ENCODE data around the gene GALNT14. TPM values are rescaled to one million over a fixed set of nuclear protein-coding genes. Genes with fewer than 3 reads are reported as not detected.
"Not testable (repeated sequence)": the region's sequence is repeated elsewhere in the genome, so short reads cannot be mapped to it uniquely, and the experiment has no call there.

Gene GALNT14, protein sequence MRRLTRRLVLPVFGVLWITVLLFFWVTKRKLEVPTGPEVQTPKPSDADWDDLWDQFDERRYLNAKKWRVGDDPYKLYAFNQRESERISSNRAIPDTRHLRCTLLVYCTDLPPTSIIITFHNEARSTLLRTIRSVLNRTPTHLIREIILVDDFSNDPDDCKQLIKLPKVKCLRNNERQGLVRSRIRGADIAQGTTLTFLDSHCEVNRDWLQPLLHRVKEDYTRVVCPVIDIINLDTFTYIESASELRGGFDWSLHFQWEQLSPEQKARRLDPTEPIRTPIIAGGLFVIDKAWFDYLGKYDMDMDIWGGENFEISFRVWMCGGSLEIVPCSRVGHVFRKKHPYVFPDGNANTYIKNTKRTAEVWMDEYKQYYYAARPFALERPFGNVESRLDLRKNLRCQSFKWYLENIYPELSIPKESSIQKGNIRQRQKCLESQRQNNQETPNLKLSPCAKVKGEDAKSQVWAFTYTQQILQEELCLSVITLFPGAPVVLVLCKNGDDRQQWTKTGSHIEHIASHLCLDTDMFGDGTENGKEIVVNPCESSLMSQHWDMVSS
- total RNA-seq (1.3 TPM), polyA plus RNA-seq (2.1 TPM)
- long read RNA-seq, donor 1 = 0 reads
- long read RNA-seq, donor 2 = 0 reads
- long read RNA-seq, donor 3, partial matches to known transcripts = 0 of 1 reads
- long read RNA-seq, donor 3, other reads (novel, unspliced or antisense) = 0 of 1 reads
- long read RNA-seq, donor 4 = 0 reads
- long read RNA-seq, donor 5, partial matches to known transcripts = 0 of 1 reads
- long read RNA-seq, donor 5, other reads (novel, unspliced or antisense) = 0 of 1 reads
- long read RNA-seq, donor 6, partial matches to known transcripts = 0 of 1 reads
- long read RNA-seq, donor 6, other reads (novel, unspliced or antisense) = 0 of 1 reads
- long read RNA-seq, donor 7 = 0 reads
- long read RNA-seq, donor 8 = 0 reads
- long read RNA-seq, donor 9 = 0 reads
- long read RNA-seq, donor 10 = 0 reads

DNA sequence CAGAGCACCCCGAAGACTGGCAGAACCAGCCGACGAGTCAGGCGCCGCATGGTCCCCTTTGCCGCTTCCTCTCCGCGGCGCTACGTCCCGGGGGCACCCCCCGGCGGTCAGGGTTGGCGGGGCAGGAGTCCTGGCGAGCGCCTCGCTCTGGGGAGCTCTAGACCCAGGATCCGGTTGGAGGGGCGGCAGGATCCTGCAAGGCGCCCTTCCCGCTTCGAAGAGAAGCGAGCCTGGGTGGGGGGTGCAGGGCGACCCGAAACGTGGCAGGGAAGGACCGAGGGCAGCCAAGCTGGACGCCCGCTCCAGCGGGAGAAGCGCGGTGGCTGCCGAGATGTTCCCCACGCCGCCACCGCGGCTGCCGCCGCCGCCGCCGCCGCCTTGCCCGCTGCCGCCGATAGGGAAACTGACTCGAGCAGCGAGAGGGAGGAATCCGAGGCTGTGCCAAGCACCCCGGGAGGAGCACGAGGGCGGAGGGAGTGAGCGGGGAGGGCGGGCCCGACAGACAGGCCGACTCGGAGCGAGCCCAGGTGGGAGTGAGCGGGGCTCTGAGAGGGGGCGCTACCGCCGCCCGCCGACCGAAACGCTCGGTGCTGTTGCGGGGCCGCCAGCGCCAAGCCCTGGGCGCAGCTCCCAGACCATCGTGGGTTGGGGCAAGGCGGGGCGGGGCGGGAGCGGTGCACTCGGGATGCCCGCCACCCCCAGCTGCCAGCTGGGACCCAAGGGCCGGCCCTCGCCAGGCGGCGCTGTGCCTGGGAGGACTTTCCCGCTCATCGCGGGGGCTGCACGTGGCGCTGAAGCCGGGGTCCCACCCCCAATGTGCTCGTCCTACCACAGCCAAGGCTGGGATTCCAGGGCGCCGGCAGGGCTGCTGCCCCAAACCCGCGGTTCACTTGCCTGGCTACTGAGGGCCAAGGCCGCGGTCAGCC, at the start of gene GALNT14:
Gene GALNT14, minus strand, starts transcription at position 404 of the 926 bp plus-strand sequence. Its CDS starts 354 bp downstream, at position 50.
- Histone ChIP-seq H3K36me3 (ENCODE audit: control insufficient read depth in 2 of 2, insufficient read depth in 2 of 2, low read length in 1 of 2) (no peaks in the 10 kb centered on the region), H3K27me3 (ENCODE audit: control insufficient read depth in 2 of 2, insufficient read depth in 1 of 2, low read length in 1 of 2) (peaks cover 39 to 48% of the 10 kb centered on the region in 2 donors), H3K4me3 (ENCODE audit: low read length in 2 of 2) (peak within 1 kb of the TSS; percentile 35 to 53), H3K9me3 (ENCODE audit: control insufficient read depth in 2 of 2, insufficient read depth in 1 of 2, low read length in 1 of 2) (no peaks in the 10 kb centered on the region), H3K4me1 (ENCODE audit: control insufficient read depth in 2 of 2, insufficient read depth in 2 of 2, low read length in 2 of 2) (peaks cover 6 to 18% of the 10 kb centered on the region in 2 donors), H3K27ac (ENCODE audit: low read depth in 1 of 2, low read length in 1 of 2) (no peak within 1 kb of the TSS)
- peak in 8 of 9 donors; percentile 11 to 67 (median 30) for DNase-seq (ENCODE audit: low read depth in 6 of 9, low spot score in 9 of 9)
- 1% methylated on average over 95 of the region's 95 CpGs for WGBS

DNA sequence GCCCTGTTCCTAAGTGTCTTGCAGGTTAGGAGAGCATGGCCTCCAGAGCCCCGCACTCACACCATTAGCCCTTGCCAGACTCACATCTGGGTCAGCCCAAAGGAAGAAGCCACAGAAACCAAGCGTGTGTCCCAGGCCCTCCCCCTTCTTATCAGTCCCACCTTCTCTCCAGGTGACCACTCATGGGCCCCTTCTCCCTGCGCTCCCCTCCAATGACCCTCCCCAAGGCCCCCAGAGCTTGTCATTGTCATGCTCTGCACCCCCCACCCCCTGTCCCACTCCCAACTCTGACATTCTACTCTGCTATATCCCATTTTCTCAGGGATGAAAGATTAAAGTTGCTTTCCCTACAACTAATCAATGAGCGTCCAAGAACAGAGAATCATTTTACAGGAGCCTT, 48.9 kb upstream of the GALNT14 start:
- no peak overlapping the region for H3K27ac ChIP-seq (ENCODE audit: low read depth in 1 of 2, low read length in 1 of 2)
- H3K9me3 ChIP-seq (ENCODE audit: control insufficient read depth in 2 of 2, insufficient read depth in 1 of 2, low read length in 1 of 2) = no peaks in the 10 kb centered on the region
- no peak overlapping the region for H3K4me3 ChIP-seq (ENCODE audit: low read length in 2 of 2)
- H3K4me1 ChIP-seq (ENCODE audit: control insufficient read depth in 2 of 2, insufficient read depth in 2 of 2, low read length in 2 of 2) = no peaks in the 10 kb centered on the region
- H3K36me3 ChIP-seq (ENCODE audit: control insufficient read depth in 2 of 2, insufficient read depth in 2 of 2, low read length in 1 of 2) = no peaks in the 10 kb centered on the region
- no peak for DNase-seq (ENCODE audit: low read depth in 6 of 9, low spot score in 9 of 9)
- 97% methylated on average over 4 of the region's 4 CpGs for WGBS
- H3K27me3 ChIP-seq (ENCODE audit: control insufficient read depth in 2 of 2, insufficient read depth in 1 of 2, low read length in 1 of 2) = no peaks in the 10 kb centered on the region

DNA sequence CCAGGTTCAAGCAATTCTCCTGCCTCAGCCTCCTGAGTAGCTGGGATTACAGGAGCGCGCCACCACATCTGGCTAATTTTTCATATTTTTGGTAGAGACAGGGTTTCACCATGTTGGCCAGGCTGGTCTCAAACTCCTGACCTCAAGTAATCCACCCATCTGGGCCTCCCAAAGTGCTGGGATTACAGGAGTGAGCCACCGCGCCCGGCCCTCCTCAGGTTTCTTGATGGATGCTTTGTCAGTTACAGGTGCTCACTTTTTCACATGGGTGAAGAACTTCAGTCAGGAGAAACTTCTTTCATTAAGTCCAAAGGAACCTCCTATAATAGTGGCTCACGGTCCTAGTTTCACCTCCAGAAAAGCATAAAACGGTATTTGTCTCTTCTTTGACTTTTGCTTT, 45.7 kb upstream of the GALNT14 start:
- H3K4me3 ChIP-seq (ENCODE audit: low read length in 2 of 2); H3K9me3 ChIP-seq (ENCODE audit: control insufficient read depth in 2 of 2, insufficient read depth in 1 of 2, low read length in 1 of 2); DNase-seq (ENCODE audit: low read depth in 6 of 9, low spot score in 9 of 9); H3K27me3 ChIP-seq (ENCODE audit: control insufficient read depth in 2 of 2, insufficient read depth in 1 of 2, low read length in 1 of 2); H3K27ac ChIP-seq (ENCODE audit: low read depth in 1 of 2, low read length in 1 of 2); H3K36me3 ChIP-seq (ENCODE audit: control insufficient read depth in 2 of 2, insufficient read depth in 2 of 2, low read length in 1 of 2); H3K4me1 ChIP-seq (ENCODE audit: control insufficient read depth in 2 of 2, insufficient read depth in 2 of 2, low read length in 2 of 2): not testable (repeated sequence)
- WGBS = 97% methylated on average over 7 of the region's 7 CpGs

DNA sequence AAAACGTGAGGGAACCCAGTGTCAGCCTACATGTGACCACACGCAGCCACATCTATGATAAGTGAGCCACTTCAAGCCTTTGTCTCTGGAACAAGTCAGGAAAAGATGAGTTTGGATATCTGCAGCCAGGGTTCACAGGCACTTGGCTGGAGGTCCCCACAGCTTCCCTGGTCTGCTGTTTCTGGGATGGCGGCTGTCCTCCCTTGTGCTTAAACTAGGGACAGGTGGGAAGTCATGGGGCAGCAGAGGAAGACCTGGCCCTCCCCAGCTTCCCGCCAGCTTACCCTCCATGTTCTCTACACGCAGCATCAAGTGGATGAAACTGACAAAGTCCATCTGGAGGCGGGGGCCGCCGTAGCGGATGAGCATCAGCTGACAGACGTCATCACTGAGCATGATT, 38.5 kb upstream of the GALNT14 start:
- Histone ChIP-seq H3K4me1 (ENCODE audit: control insufficient read depth in 2 of 2, insufficient read depth in 2 of 2, low read length in 2 of 2) (no peaks in the 10 kb centered on the region), H3K4me3 (ENCODE audit: low read length in 2 of 2) (no peak overlapping the region), H3K36me3 (ENCODE audit: control insufficient read depth in 2 of 2, insufficient read depth in 2 of 2, low read length in 1 of 2) (no peaks in the 10 kb centered on the region), H3K27ac (ENCODE audit: low read depth in 1 of 2, low read length in 1 of 2) (no peak overlapping the region), H3K27me3 (ENCODE audit: control insufficient read depth in 2 of 2, insufficient read depth in 1 of 2, low read length in 1 of 2) (no peaks in the 10 kb centered on the region), H3K9me3 (ENCODE audit: control insufficient read depth in 2 of 2, insufficient read depth in 1 of 2, low read length in 1 of 2) (no peaks in the 10 kb centered on the region)
- DNase-seq (ENCODE audit: low read depth in 6 of 9, low spot score in 9 of 9) = no peak
- 93% methylated on average over 10 of the region's 10 CpGs for WGBS

DNA sequence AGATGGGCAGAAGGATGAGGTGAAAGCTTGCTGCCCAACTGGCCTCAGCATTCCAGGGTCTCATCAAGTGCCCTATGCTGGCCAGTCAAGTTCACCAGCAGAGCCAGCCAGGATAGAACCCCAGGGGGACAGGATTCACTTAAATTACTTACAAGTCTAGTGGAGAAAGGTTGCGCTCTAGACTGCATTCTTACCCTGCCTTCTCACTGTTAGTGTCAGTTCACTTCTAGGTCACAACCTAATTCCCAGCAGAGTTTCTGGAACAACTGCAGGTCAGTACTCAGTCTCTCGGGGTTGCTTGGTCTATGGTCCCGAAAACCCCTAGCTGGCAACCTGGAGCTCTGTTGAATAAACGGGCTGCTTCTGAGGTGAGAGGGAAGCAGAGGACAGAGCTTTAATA, 32.9 kb upstream of the GALNT14 start:
- Histone ChIP-seq H3K27me3 (ENCODE audit: control insufficient read depth in 2 of 2, insufficient read depth in 1 of 2, low read length in 1 of 2) (no peaks in the 10 kb centered on the region), H3K4me3 (ENCODE audit: low read length in 2 of 2) (no peak overlapping the region), H3K9me3 (ENCODE audit: control insufficient read depth in 2 of 2, insufficient read depth in 1 of 2, low read length in 1 of 2) (no peaks in the 10 kb centered on the region), H3K27ac (ENCODE audit: low read depth in 1 of 2, low read length in 1 of 2) (no peak overlapping the region), H3K36me3 (ENCODE audit: control insufficient read depth in 2 of 2, insufficient read depth in 2 of 2, low read length in 1 of 2) (no peaks in the 10 kb centered on the region), H3K4me1 (ENCODE audit: control insufficient read depth in 2 of 2, insufficient read depth in 2 of 2, low read length in 2 of 2) (peaks cover 0 to 14% of the 10 kb centered on the region in 2 donors)
- DNase-seq (ENCODE audit: low read depth in 6 of 9, low spot score in 9 of 9) = no peak
- WGBS = 97% methylated on average over 4 of the region's 4 CpGs

DNA sequence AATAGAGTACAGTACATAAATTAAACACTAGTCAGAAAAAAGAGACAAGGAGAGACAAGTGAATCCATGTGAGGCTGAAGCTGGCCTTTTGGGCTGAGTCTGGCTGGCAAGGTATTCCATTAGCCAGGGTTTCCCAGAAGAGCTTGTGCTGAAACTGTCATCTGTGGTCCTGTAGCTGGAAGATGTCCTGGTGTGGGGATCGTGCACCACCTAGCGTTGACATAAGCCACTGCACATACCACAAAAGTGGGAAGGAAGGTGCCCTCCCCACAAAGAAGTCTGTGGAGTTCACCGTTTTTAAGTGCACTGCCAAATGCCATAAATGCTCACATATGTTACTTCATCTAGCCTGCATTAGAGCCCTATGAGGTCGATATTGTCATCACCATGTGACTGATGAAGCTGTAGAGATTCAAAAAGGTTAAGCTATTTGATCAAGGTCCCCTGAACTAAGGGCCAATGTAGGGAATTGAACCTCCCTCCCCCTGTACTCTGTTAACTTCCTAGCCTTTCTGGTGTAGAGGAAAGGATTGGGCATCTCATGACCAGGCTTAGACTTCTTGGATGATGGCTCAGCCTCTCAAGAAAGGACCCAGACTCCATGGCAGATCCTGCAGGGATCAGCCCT, 31.9 kb upstream of the GALNT14 start:
- under 1% methylated on average over 4 of the region's 4 CpGs for WGBS
- Histone ChIP-seq H3K27ac (ENCODE audit: low read depth in 1 of 2, low read length in 1 of 2) (no peak overlapping the region), H3K4me3 (ENCODE audit: low read length in 2 of 2) (no peak overlapping the region), H3K36me3 (ENCODE audit: control insufficient read depth in 2 of 2, insufficient read depth in 2 of 2, low read length in 1 of 2) (no peaks in the 10 kb centered on the region), H3K4me1 (ENCODE audit: control insufficient read depth in 2 of 2, insufficient read depth in 2 of 2, low read length in 2 of 2) (peaks cover 0 to 14% of the 10 kb centered on the region in 2 donors), H3K9me3 (ENCODE audit: control insufficient read depth in 2 of 2, insufficient read depth in 1 of 2, low read length in 1 of 2) (no peaks in the 10 kb centered on the region), H3K27me3 (ENCODE audit: control insufficient read depth in 2 of 2, insufficient read depth in 1 of 2, low read length in 1 of 2) (no peaks in the 10 kb centered on the region)
- DNase-seq (ENCODE audit: low read depth in 6 of 9, low spot score in 9 of 9) = peak; percentile 27 to 78 (median 50)

DNA sequence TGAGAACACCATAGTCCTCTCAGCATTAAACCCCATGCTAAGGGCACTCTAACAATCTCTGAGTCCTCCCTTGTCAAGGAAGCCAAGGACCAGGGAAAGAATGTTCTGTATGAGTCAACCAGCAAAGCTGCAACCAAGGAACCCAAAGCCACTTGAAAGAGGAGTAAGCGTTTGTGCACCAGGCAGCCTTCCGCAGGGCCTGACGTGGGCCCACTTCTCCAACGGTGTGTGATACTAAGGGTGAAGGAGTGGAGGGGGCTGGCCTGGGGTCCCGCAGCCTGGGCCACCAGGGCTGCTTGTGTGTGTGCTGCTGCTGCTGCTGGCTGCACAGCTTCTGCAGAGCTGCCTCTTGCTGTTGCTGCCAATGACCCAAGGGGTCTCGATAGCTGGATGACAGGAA, 30.1 kb upstream of the GALNT14 start:
- H3K4me3 ChIP-seq (ENCODE audit: low read length in 2 of 2) = no peak overlapping the region
- H3K36me3 ChIP-seq (ENCODE audit: control insufficient read depth in 2 of 2, insufficient read depth in 2 of 2, low read length in 1 of 2) = no peaks in the 10 kb centered on the region
- WGBS = 51% methylated on average over 6 of the region's 6 CpGs
- no peaks in the 10 kb centered on the region for H3K27me3 ChIP-seq (ENCODE audit: control insufficient read depth in 2 of 2, insufficient read depth in 1 of 2, low read length in 1 of 2)
- no peaks in the 10 kb centered on the region for H3K9me3 ChIP-seq (ENCODE audit: control insufficient read depth in 2 of 2, insufficient read depth in 1 of 2, low read length in 1 of 2)
- H3K27ac ChIP-seq (ENCODE audit: low read depth in 1 of 2, low read length in 1 of 2) = no peak overlapping the region
- peaks cover 0 to 14% of the 10 kb centered on the region in 2 donors for H3K4me1 ChIP-seq (ENCODE audit: control insufficient read depth in 2 of 2, insufficient read depth in 2 of 2, low read length in 2 of 2)
- peak in 7 of 9 donors; percentile 7 to 68 (median 27) for DNase-seq (ENCODE audit: low read depth in 6 of 9, low spot score in 9 of 9)

DNA sequence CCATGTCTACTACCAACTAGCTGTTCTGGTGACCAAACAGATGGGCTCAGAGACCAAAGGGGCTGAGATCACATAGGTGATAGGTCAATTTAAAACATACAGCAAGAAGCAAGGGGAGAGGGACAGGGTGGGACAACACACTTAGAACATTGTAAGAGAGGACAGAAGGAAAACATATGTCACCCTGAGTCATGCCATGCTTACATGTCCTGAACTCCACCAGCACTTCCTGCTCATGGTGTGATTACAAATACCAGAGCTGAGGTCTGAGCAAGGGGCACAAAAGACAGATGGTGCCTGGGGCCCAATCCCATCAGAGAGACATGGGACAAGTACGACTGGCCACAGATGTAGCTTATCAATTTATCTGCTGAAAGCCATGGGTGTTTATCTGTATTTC, 28.7 kb upstream of the GALNT14 start:
- H3K4me3 ChIP-seq (ENCODE audit: low read length in 2 of 2) = no peak overlapping the region
- peaks cover 0 to 14% of the 10 kb centered on the region in 2 donors for H3K4me1 ChIP-seq (ENCODE audit: control insufficient read depth in 2 of 2, insufficient read depth in 2 of 2, low read length in 2 of 2)
- no peaks in the 10 kb centered on the region for H3K9me3 ChIP-seq (ENCODE audit: control insufficient read depth in 2 of 2, insufficient read depth in 1 of 2, low read length in 1 of 2)
- WGBS = 94% methylated on average over 1 of the region's 1 CpG
- DNase-seq (ENCODE audit: low read depth in 6 of 9, low spot score in 9 of 9) = peak in 1 of 9 donors; percentile 4
- no peaks in the 10 kb centered on the region for H3K27me3 ChIP-seq (ENCODE audit: control insufficient read depth in 2 of 2, insufficient read depth in 1 of 2, low read length in 1 of 2)
- no peak overlapping the region for H3K27ac ChIP-seq (ENCODE audit: low read depth in 1 of 2, low read length in 1 of 2)
- no peaks in the 10 kb centered on the region for H3K36me3 ChIP-seq (ENCODE audit: control insufficient read depth in 2 of 2, insufficient read depth in 2 of 2, low read length in 1 of 2)
